H9 (cell line): ENCODE results near the gene IMMP2L. TPM values are rescaled to one million over a fixed set of nuclear protein-coding genes. Genes with fewer than 3 reads are reported as not detected.

Experiments
- DNase-seq: peaks from one replicate; pipeline ENCODE4 v3.0.0-alpha.2; 2017
- H2AFZ ChIP-seq: one replicate; pipeline ENCODE4 v1.6.1; 2013; ENCODE audit warnings: mild to moderate bottlenecking, low read length, control low read depth, moderate library complexity
- H2AK5ac ChIP-seq: 2 replicates; pipeline ENCODE4 v1.6.1; 2013; ENCODE audit warnings: low read length, control low read depth, mixed read lengths; ENCODE audit not compliant: insufficient read length
- H2BK120ac ChIP-seq: one replicate; pipeline ENCODE4 v1.6.1; 2013; ENCODE audit warnings: low read depth, mild to moderate bottlenecking, low read length, control low read depth, inconsistent platforms; ENCODE audit not compliant: poor library complexity, severe bottlenecking
- H2BK12ac ChIP-seq: 2 replicates; pipeline ENCODE4 v1.6.1; 2013; ENCODE audit warnings: low read length, control low read depth, mixed read lengths, low read depth; ENCODE audit not compliant: insufficient read length
- H2BK15ac ChIP-seq: 2 replicates; pipeline ENCODE4 v1.6.1; 2013; ENCODE audit warnings: low read depth, low read length, control low read depth
- H2BK20ac ChIP-seq: one replicate; pipeline ENCODE4 v1.6.1; 2013; ENCODE audit warnings: low read depth, mild to moderate bottlenecking, low read length, control low read depth, inconsistent platforms; ENCODE audit not compliant: poor library complexity, severe bottlenecking
- H2BK5ac ChIP-seq: 2 replicates; pipeline ENCODE4 v1.6.1; 2013; ENCODE audit warnings: low read length, control low read depth, mixed read lengths; ENCODE audit not compliant: insufficient read length
- H3K14ac ChIP-seq: 2 replicates; pipeline ENCODE4 v1.6.1; 2013; ENCODE audit warnings: low read length, control low read depth; ENCODE audit not compliant: insufficient read depth
- H3K18ac ChIP-seq: 2 replicates; pipeline ENCODE4 v1.6.1; 2013; ENCODE audit warnings: low read depth, mild to moderate bottlenecking, mixed read lengths, low read length, control low read depth; ENCODE audit not compliant: insufficient read length
- H3K23ac ChIP-seq: 2 replicates; pipeline ENCODE4 v1.6.1; 2013; ENCODE audit warnings: low read length, control low read depth, mixed read lengths, low read depth; ENCODE audit not compliant: insufficient read length
- H3K23me2 ChIP-seq: 2 replicates; pipeline ENCODE4 v1.6.1; 2013; ENCODE audit warnings: low read depth, mild to moderate bottlenecking, mixed read lengths, low read length, control low read depth; ENCODE audit not compliant: insufficient read length, poor library complexity, severe bottlenecking
- H3K27ac ChIP-seq: 2 replicates; pipeline ENCODE4 v1.5.1; 2013; ENCODE audit warnings: low read length, control low read depth, mixed read lengths, low read depth; ENCODE audit not compliant: insufficient read length
- H3K27me3 ChIP-seq: 2 replicates; pipeline ENCODE4 v1.6.1; 2013; ENCODE audit warnings: low read length, control low read depth, inconsistent platforms; ENCODE audit not compliant: insufficient read depth
- H3K4ac ChIP-seq: 2 replicates; pipeline ENCODE4 v1.6.1; 2013; ENCODE audit warnings: low read depth, mild to moderate bottlenecking, control low read depth, inconsistent platforms, low read length, moderate library complexity
- H3K4me1 ChIP-seq: 2 replicates; pipeline ENCODE4 v1.6.1; 2013; ENCODE audit warnings: low read length, control low read depth, inconsistent platforms; ENCODE audit not compliant: insufficient read depth
- H3K4me2 ChIP-seq: 2 replicates; pipeline ENCODE4 v1.6.1; 2013; ENCODE audit warnings: low read length, control low read depth, mixed read lengths; ENCODE audit not compliant: insufficient read length, insufficient read depth
- H3K56ac ChIP-seq: 2 replicates; pipeline ENCODE4 v1.6.1; 2013; ENCODE audit warnings: low read depth, mild to moderate bottlenecking, mixed read lengths, low read length, control low read depth; ENCODE audit not compliant: insufficient read length
- H3K79me1 ChIP-seq: 2 replicates; pipeline ENCODE4 v1.6.1; 2013; ENCODE audit warnings: low read depth, mild to moderate bottlenecking, moderate library complexity, low read length, control low read depth, inconsistent platforms; ENCODE audit not compliant: insufficient read depth, poor library complexity, severe bottlenecking
- H3K79me2 ChIP-seq: 2 replicates; pipeline ENCODE4 v1.6.1; 2013; ENCODE audit warnings: low read length, control low read depth, inconsistent platforms; ENCODE audit not compliant: insufficient read depth
- H3K9ac ChIP-seq: 2 replicates; pipeline ENCODE4 v1.6.1; 2013; ENCODE audit warnings: low read length, control low read depth, mixed read lengths; ENCODE audit not compliant: insufficient read length; ENCODE audit errors: extremely low read depth
- H3K9me3 ChIP-seq: one replicate; pipeline ENCODE4 v1.6.1; 2013; ENCODE audit warnings: low read depth, low read length, inconsistent platforms; ENCODE audit not compliant: control insufficient read depth
- H3T11ph ChIP-seq: one replicate; pipeline ENCODE4 v1.6.1; 2013; ENCODE audit warnings: mild to moderate bottlenecking, low read length, control low read depth, inconsistent platforms
- H4K20me1 ChIP-seq: one replicate; pipeline ENCODE4 v1.6.1; 2013; ENCODE audit not compliant: control insufficient read depth, insufficient read length, insufficient read depth
- H4K5ac ChIP-seq: 2 replicates; pipeline ENCODE4 v1.6.1; 2013; ENCODE audit warnings: low read depth, mild to moderate bottlenecking, mixed read lengths, low read length, control low read depth; ENCODE audit not compliant: insufficient read length
- H4K8ac ChIP-seq: replicated peaks from 2 replicates; pipeline ENCODE4 v1.6.1; 2013; ENCODE audit warnings: low read length, control low read depth, mixed read lengths, low read depth; ENCODE audit not compliant: insufficient read length
- H4K91ac ChIP-seq: 2 replicates; pipeline ENCODE4 v1.6.1; 2013; ENCODE audit warnings: low read depth, mild to moderate bottlenecking, moderate library complexity, mixed read lengths, low read length, control low read depth; ENCODE audit not compliant: insufficient read length
- H3K27ac Mint-ChIP-seq, 3 experiments: 2 replicates in 2 of 3; 3 replicates in 1 of 3; pipeline ENCODE4 v1.8.0; 2020 to 2021; ENCODE audit warnings: mixed read lengths in 3 of 3, mild to moderate bottlenecking in 1 of 3, moderate library complexity in 1 of 3
- H3K27me3 Mint-ChIP-seq: 2 replicates; pipeline ENCODE4 v1.8.0; 2021; ENCODE audit warnings: low read depth, mild to moderate bottlenecking, moderate library complexity, mixed read lengths
- H3K36me3 Mint-ChIP-seq, 3 experiments: 2 replicates in 2 of 3; 3 replicates in 1 of 3; pipeline ENCODE4 v1.8.0; 2020 to 2021; ENCODE audit warnings: low read depth in 3 of 3, mixed read lengths in 3 of 3; ENCODE audit not compliant: insufficient read depth in 1 of 3
- H3K4me1 Mint-ChIP-seq, 2 experiments: 2 replicates each; pipeline ENCODE4 v1.8.0; 2020; ENCODE audit warnings: mixed read lengths in 2 of 2
- H3K4me3 Mint-ChIP-seq, 2 experiments: 2 replicates in 1 of 2; 3 replicates in 1 of 2; pipeline ENCODE4 v1.8.0; 2020 to 2021; ENCODE audit warnings: mild to moderate bottlenecking in 2 of 2, mixed read lengths in 2 of 2, moderate library complexity in 1 of 2
- H3K9me3 Mint-ChIP-seq, 2 experiments: 2 replicates in 1 of 2; 3 replicates in 1 of 2; pipeline ENCODE4 v1.8.0; 2020; ENCODE audit warnings: mild to moderate bottlenecking in 2 of 2, mixed read lengths in 2 of 2, moderate library complexity in 1 of 2
- CTCF ChIP-seq: fragments of 200-600 bp; sonication (generic); conservative IDR thresholded peaks from 3 replicates; pipeline ENCODE4 v1.8.0; 2021; ENCODE audit warnings: antibody characterized with exemption, mild to moderate bottlenecking
- WGBS: extraction: QIAGEN DNeasy Blood & Tissue Kit; methylation state at CpG from one replicate; pipeline ENCODE4 v1.1.7; 2013; ENCODE audit warnings: missing lambda C conversion rate, low lambda C conversion rate, mixed read lengths; ENCODE audit not compliant: insufficient read length; ENCODE audit errors: extremely low coverage; 5-methylcytosine and 5-hydroxymethylcytosine counted together
- total RNA-seq: library from RNA; stranded (reverse); gene quantifications from 2 replicates; pipeline ENCODE4 v1.2.1, GENCODE V29; 2021

IMMP2L gene
- total RNA-seq, 1 experiment from 2014 or later = 14.7 TPM

- Histone ChIP-seq H3T11ph (no peak overlapping the region), H3K23me2 (no peaks in the 10 kb centered on the region), H3K9me3 (no peaks in the 10 kb centered on the region), H4K8ac (no peak overlapping the region), H4K20me1 (no peaks in the 10 kb centered on the region), H3K79me2 (no peaks in the 10 kb centered on the region), H2AK5ac (no peak overlapping the region), H2BK15ac (no peak overlapping the region), H3K27ac (no peak overlapping the region), H4K91ac (no peak overlapping the region), H3K14ac (no peak overlapping the region), H2BK120ac (no peak overlapping the region), H2BK20ac (no peak overlapping the region), H4K5ac (no peak overlapping the region), H3K23ac (no peak overlapping the region), H3K4me2 (no peak overlapping the region), H2BK5ac (no peak overlapping the region), H3K56ac (no peak overlapping the region), H3K4ac (no peak overlapping the region), H2BK12ac (no peak overlapping the region), H3K18ac (no peak overlapping the region), H3K4me1 (peaks cover 2% of the 10 kb centered on the region; the same call in 1 of the 2 replicates), H3K27me3 (no peaks in the 10 kb centered on the region), H2AFZ (no peak overlapping the region), H3K9ac (no peak overlapping the region), H3K79me1 (no peaks in the 10 kb centered on the region)
- Mint-ChIP-seq H3K9me3 (peaks cover 3 to 5% of the 10 kb centered on the region in 2 experiments; a peak in 3 of 5 replicates), H3K4me3 (no peak overlapping the region), H3K36me3 (peaks cover 0 to 8% (median 2%) of the 10 kb centered on the region in 3 experiments; a peak in 3 of 7 replicates), H3K4me1 (peaks cover 19 to 25% of the 10 kb centered on the region in 2 experiments), H3K27me3 (no peaks in the 10 kb centered on the region), H3K27ac (no peak overlapping the region)
- no peak for DNase-seq
- TF ChIP-seq CTCF = no peak
- no CpG with 5 or more reads among the region's 5 CpGs for WGBS
These were observed 925.0 kb downstream of the IMMP2L start for GRCh38 chr7:110637252-110637651.
